WTC11 (cell line): ENCODE results near the gene STK32A.

ENCODE experiments used
- TF ChIP-seq, protein P1 (sequence below): fragments of 200-600 bp; IDR thresholded peaks from 2 replicates; pipeline ENCODE4 v1.8.0; 2022; ENCODE audit warnings: antibody characterized with exemption
- TF ChIP-seq, protein P2 (sequence below): sonication (generic); formaldehyde crosslinking; IDR thresholded peaks from 2 replicates; pipeline ENCODE4 v1.8.1; 2023; ENCODE audit warnings: mild to moderate bottlenecking, missing genetic modification reagents, moderate library complexity

DNA sequence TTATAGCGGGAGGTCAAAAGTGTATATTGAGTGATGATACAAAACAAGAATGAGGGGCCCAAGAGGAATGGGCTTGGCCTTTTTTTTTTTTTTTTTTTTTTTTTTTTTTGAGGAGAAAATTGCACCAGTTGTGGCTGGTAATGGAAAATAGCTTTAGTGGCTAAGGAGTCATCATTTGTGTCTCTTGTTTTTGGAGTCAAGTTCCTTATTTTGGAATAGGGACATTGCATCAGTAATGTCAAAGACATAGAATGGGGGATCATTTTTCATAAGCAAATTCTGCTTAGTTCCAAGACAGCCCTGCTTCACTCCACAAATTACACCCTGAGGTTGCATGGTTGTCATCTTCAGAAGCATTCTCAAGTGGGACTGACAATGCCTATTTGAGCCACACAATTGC lies 137.4 kb downstream of the STK32A start:
- TF ChIP-seq, protein P1, sequence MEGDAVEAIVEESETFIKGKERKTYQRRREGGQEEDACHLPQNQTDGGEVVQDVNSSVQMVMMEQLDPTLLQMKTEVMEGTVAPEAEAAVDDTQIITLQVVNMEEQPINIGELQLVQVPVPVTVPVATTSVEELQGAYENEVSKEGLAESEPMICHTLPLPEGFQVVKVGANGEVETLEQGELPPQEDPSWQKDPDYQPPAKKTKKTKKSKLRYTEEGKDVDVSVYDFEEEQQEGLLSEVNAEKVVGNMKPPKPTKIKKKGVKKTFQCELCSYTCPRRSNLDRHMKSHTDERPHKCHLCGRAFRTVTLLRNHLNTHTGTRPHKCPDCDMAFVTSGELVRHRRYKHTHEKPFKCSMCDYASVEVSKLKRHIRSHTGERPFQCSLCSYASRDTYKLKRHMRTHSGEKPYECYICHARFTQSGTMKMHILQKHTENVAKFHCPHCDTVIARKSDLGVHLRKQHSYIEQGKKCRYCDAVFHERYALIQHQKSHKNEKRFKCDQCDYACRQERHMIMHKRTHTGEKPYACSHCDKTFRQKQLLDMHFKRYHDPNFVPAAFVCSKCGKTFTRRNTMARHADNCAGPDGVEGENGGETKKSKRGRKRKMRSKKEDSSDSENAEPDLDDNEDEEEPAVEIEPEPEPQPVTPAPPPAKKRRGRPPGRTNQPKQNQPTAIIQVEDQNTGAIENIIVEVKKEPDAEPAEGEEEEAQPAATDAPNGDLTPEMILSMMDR, result no peak
- TF ChIP-seq, protein P2, sequence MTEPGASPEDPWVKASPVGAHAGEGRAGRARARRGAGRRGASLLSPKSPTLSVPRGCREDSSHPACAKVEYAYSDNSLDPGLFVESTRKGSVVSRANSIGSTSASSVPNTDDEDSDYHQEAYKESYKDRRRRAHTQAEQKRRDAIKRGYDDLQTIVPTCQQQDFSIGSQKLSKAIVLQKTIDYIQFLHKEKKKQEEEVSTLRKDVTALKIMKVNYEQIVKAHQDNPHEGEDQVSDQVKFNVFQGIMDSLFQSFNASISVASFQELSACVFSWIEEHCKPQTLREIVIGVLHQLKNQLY (CRISPR knock-in tag), result no peak
